ENCODE data around the gene EME2. TPM values are rescaled to one million over a fixed set of nuclear protein-coding genes. Genes with fewer than 3 reads are reported as not detected.

EME2 gene
- total RNA-seq, 1 donor from 2014 or later, result 23.3 TPM

GRCh38 chr16:1763521-1764511, 8.8 kb upstream of the EME2 start:
- Mint-ChIP-seq H3K27me3 (ENCODE audit: low read depth, unreplicated experiment) (no peaks in the 10 kb centered on the region), H3K4me1 (ENCODE audit: low read depth, unreplicated experiment) (no peaks in the 10 kb centered on the region), H3K27ac (ENCODE audit: unreplicated experiment) (no peak overlapping the region), H3K9me3 (ENCODE audit: unreplicated experiment) (no peaks in the 10 kb centered on the region), H3K36me3 (ENCODE audit: low read depth, unreplicated experiment) (peaks cover 4% of the 10 kb centered on the region), H3K4me3 (ENCODE audit: unreplicated experiment) (no peak overlapping the region)
- Histone ChIP-seq H3K4me2 (ENCODE audit: low read length) (no peak overlapping the region), H2AFZ (ENCODE audit: low read depth, low read length) (no peak overlapping the region), H3K79me2 (ENCODE audit: insufficient read depth, low read length) (no peaks in the 10 kb centered on the region), H3K27ac (ENCODE audit: low read depth, low read length) (no peak overlapping the region), H3K36me3 (ENCODE audit: insufficient read depth, low read length) (peaks cover 2% of the 10 kb centered on the region), H3K4me1 (ENCODE audit: insufficient read depth, low read length) (no peaks in the 10 kb centered on the region), H3K27me3 (ENCODE audit: insufficient read depth, low read length) (no peaks in the 10 kb centered on the region), H3K9ac (ENCODE audit: low read length) (no peak overlapping the region), H4K20me1 (ENCODE audit: insufficient read depth, low read length) (peaks cover 25% of the 10 kb centered on the region), H3K9me3 (ENCODE audit: insufficient read depth, low read depth, low read length) (no peaks in the 10 kb centered on the region), H3K4me3 (ENCODE audit: insufficient read depth, low read depth, low read length) (no peak overlapping the region)
- DNase-seq (ENCODE audit: low read depth) (no peak), FAIRE-seq (no peak)
- TF ChIP-seq CTCF (IDR thresholded peaks at IDR 0.05; ENCODE audit: insufficient read depth, low read depth, low read length), result peak; percentile 17
- TF ChIP-seq EZH2 (IDR thresholded peaks at IDR 0.05; ENCODE audit: insufficient read depth, low read length), result no peak

GRCh38 chr16:1764971-1765370, 7.6 kb upstream of the EME2 start:
- H2AFZ ChIP-seq (ENCODE audit: low read depth, low read length), result no peak overlapping the region
- H3K36me3 ChIP-seq (ENCODE audit: insufficient read depth, low read length), result peaks cover 2% of the 10 kb centered on the region
- Mint-ChIP-seq H3K4me3 (ENCODE audit: unreplicated experiment) (no peak overlapping the region), H3K27me3 (ENCODE audit: low read depth, unreplicated experiment) (no peaks in the 10 kb centered on the region), H3K9me3 (ENCODE audit: unreplicated experiment) (no peaks in the 10 kb centered on the region), H3K4me1 (ENCODE audit: low read depth, unreplicated experiment) (no peaks in the 10 kb centered on the region), H3K36me3 (ENCODE audit: low read depth, unreplicated experiment) (peaks cover 4% of the 10 kb centered on the region), H3K27ac (ENCODE audit: unreplicated experiment) (no peak overlapping the region)
- H3K79me2 ChIP-seq (ENCODE audit: insufficient read depth, low read length), result no peaks in the 10 kb centered on the region
- no peak overlapping the region for H3K4me3 ChIP-seq (ENCODE audit: insufficient read depth, low read depth, low read length)
- H3K9ac ChIP-seq (ENCODE audit: low read length), result no peak overlapping the region
- no peaks in the 10 kb centered on the region for H3K4me1 ChIP-seq (ENCODE audit: insufficient read depth, low read length)
- no peak overlapping the region for H3K27ac ChIP-seq (ENCODE audit: low read depth, low read length)
- DNase-seq (ENCODE audit: low read depth) (no peak), FAIRE-seq (no peak)
- TF ChIP-seq EZH2 (IDR thresholded peaks at IDR 0.05; ENCODE audit: insufficient read depth, low read length) (no peak), CTCF (IDR thresholded peaks at IDR 0.05; ENCODE audit: insufficient read depth, low read depth, low read length) (no peak)
- no peak overlapping the region for H3K4me2 ChIP-seq (ENCODE audit: low read length)
- peaks cover 37% of the 10 kb centered on the region for H4K20me1 ChIP-seq (ENCODE audit: insufficient read depth, low read length)
- no peaks in the 10 kb centered on the region for H3K9me3 ChIP-seq (ENCODE audit: insufficient read depth, low read depth, low read length)
- no peaks in the 10 kb centered on the region for H3K27me3 ChIP-seq (ENCODE audit: insufficient read depth, low read length)

- H3K4me2 ChIP-seq (ENCODE audit: low read length), result no peak overlapping the region
- Mint-ChIP-seq H3K9me3 (ENCODE audit: unreplicated experiment) (no peaks in the 10 kb centered on the region), H3K4me3 (ENCODE audit: unreplicated experiment) (no peak overlapping the region), H3K27me3 (ENCODE audit: low read depth, unreplicated experiment) (no peaks in the 10 kb centered on the region), H3K4me1 (ENCODE audit: low read depth, unreplicated experiment) (peaks cover 2% of the 10 kb centered on the region), H3K27ac (ENCODE audit: unreplicated experiment) (no peak overlapping the region), H3K36me3 (ENCODE audit: low read depth, unreplicated experiment) (peaks cover 4% of the 10 kb centered on the region)
- no peaks in the 10 kb centered on the region for H3K27me3 ChIP-seq (ENCODE audit: insufficient read depth, low read length)
- TF ChIP-seq CTCF (IDR thresholded peaks at IDR 0.05; ENCODE audit: insufficient read depth, low read depth, low read length) (no peak), EZH2 (IDR thresholded peaks at IDR 0.05; ENCODE audit: insufficient read depth, low read length) (no peak)
- no peak overlapping the region for H3K9ac ChIP-seq (ENCODE audit: low read length)
- H3K9me3 ChIP-seq (ENCODE audit: insufficient read depth, low read depth, low read length), result no peaks in the 10 kb centered on the region
- peaks cover 8% of the 10 kb centered on the region for H3K4me1 ChIP-seq (ENCODE audit: insufficient read depth, low read length)
- peaks cover 44% of the 10 kb centered on the region for H4K20me1 ChIP-seq (ENCODE audit: insufficient read depth, low read length)
- FAIRE-seq (no peak), DNase-seq (ENCODE audit: low read depth) (no peak)
- no peaks in the 10 kb centered on the region for H3K36me3 ChIP-seq (ENCODE audit: insufficient read depth, low read length)
- H3K79me2 ChIP-seq (ENCODE audit: insufficient read depth, low read length), result no peaks in the 10 kb centered on the region
- no peak overlapping the region for H3K27ac ChIP-seq (ENCODE audit: low read depth, low read length)
- no peak overlapping the region for H3K4me3 ChIP-seq (ENCODE audit: insufficient read depth, low read depth, low read length)
- no peak overlapping the region for H2AFZ ChIP-seq (ENCODE audit: low read depth, low read length)
These were observed 6.8 kb upstream of the EME2 start for GRCh38 chr16:1765826-1766225.

All from astrocyte (in vitro differentiated cells and primary cell).